HepG2 (cell line): ENCODE results near the gene SLC39A3. TPM values are rescaled to one million over a fixed set of nuclear protein-coding genes. Genes with fewer than 3 reads are reported as not detected.

ENCODE experiments used
- ARNT2 ChIP-seq: sonication (generic); formaldehyde crosslinking; IDR thresholded peaks from 2 replicates; pipeline ENCODE4 v1.8.0; 2022; ENCODE audit warnings: mild to moderate bottlenecking, low read depth, missing genetic modification reagents, moderate library complexity
- ATF2 ChIP-seq: sonication (generic); formaldehyde crosslinking; IDR thresholded peaks from 2 replicates; pipeline ENCODE4 v1.4.0; 2020; ENCODE audit warnings: missing genetic modification reagents
- BRCA1 ChIP-seq: sonication (generic); formaldehyde crosslinking; IDR thresholded peaks from 2 replicates; pipeline ENCODE4 v1.4.0; 2020; ENCODE audit warnings: missing genetic modification reagents
- ETV6 ChIP-seq: sonication (generic); formaldehyde crosslinking; conservative IDR thresholded peaks from 2 replicates; pipeline ENCODE4 v1.4.0; 2020; ENCODE audit warnings: missing genetic modification reagents
- FOXA3 ChIP-seq: IDR thresholded peaks from 2 replicates; pipeline ENCODE4 v1.6.1; 2016; ENCODE audit warnings: missing genetic modification reagents, missing compliant biosample characterization
- FOXM1 ChIP-seq: sonication (generic); formaldehyde crosslinking; IDR thresholded peaks from 2 replicates; pipeline ENCODE4 v1.5.0; 2020; ENCODE audit warnings: missing genetic modification reagents
- GABPB1 ChIP-seq: IDR thresholded peaks from 2 replicates; pipeline ENCODE4 v1.6.1; 2016; ENCODE audit warnings: mild to moderate bottlenecking, missing genetic modification reagents, moderate library complexity, missing compliant biosample characterization
- GRHL1 ChIP-seq: sonication (generic); formaldehyde crosslinking; conservative IDR thresholded peaks from 2 replicates; pipeline ENCODE4 v1.8.0; 2022; ENCODE audit warnings: missing genetic modification reagents
- GTF2F1 ChIP-seq: fragments of 150-350 bp; IDR thresholded peaks from 2 replicates; pipeline ENCODE4 v1.6.1; 2014; ENCODE audit warnings: low read length
- HES4 ChIP-seq: sonication (generic); formaldehyde crosslinking; IDR thresholded peaks from 2 replicates; pipeline ENCODE4 v1.9.0; 2021; ENCODE audit warnings: mild to moderate bottlenecking, missing genetic modification reagents, borderline replicate concordance
- HINFP ChIP-seq: sonication (generic); formaldehyde crosslinking; IDR thresholded peaks from 2 replicates; pipeline ENCODE4 v1.4.0; 2020; ENCODE audit warnings: low read depth, mild to moderate bottlenecking, missing genetic modification reagents
- LBX2 ChIP-seq: sonication (generic); formaldehyde crosslinking; IDR thresholded peaks from 2 replicates; pipeline ENCODE4 v1.5.0; 2020; ENCODE audit warnings: missing genetic modification reagents, mild to moderate bottlenecking, borderline replicate concordance
- MAFK ChIP-seq, 2 experiments: IDR thresholded peaks in 1 of 2; conservative IDR thresholded peaks in 1 of 2; 2 replicates each; pipeline ENCODE4 v1.6.1; 2011; ENCODE audit warnings: improper control_type of control experiment in 2 of 2, low read length in 2 of 2
- NR2F1 ChIP-seq, 2 experiments: fragments of 450-650 bp in 1 of 2; formaldehyde crosslinking in 1 of 2; IDR thresholded peaks; 2 replicates each; pipeline versions ENCODE4 v1.5.0 to v1.6.1; 2016 to 2020; ENCODE audit warnings: mild to moderate bottlenecking in 1 of 2, missing compliant biosample characterization in 1 of 2, missing genetic modification reagents in 1 of 2, moderate library complexity in 1 of 2
- PRDM10 ChIP-seq: sonication (generic); formaldehyde crosslinking; IDR thresholded peaks from 2 replicates; pipeline ENCODE4 v1.4.0; 2020; ENCODE audit warnings: low read depth, missing genetic modification reagents
- RFX5 ChIP-seq: IDR thresholded peaks from 2 replicates; pipeline ENCODE4 v1.6.1; 2011; ENCODE audit warnings: low read depth, low read length, improper control_type of control experiment
- SP140L ChIP-seq: sonication (generic); formaldehyde crosslinking; IDR thresholded peaks from 2 replicates; pipeline ENCODE4 v1.4.0; 2020; ENCODE audit warnings: missing genetic modification reagents, borderline replicate concordance
- TBX3 ChIP-seq: fragments of 450-650 bp; IDR thresholded peaks from 2 replicates; pipeline ENCODE4 v1.6.1; 2017; ENCODE audit warnings: antibody characterized with exemption, mild to moderate bottlenecking, inconsistent platforms, borderline replicate concordance
- THAP11 ChIP-seq: IDR thresholded peaks from 2 replicates; pipeline ENCODE4 v1.6.1; 2016; ENCODE audit warnings: missing biosample characterization, missing genetic modification reagents
- ZNF121 ChIP-seq: sonication (generic); formaldehyde crosslinking; IDR thresholded peaks from 2 replicates; pipeline ENCODE4 v1.5.0; 2020; ENCODE audit warnings: mild to moderate bottlenecking, missing genetic modification reagents
- polyA plus RNA-seq, 8 experiments: library from polyadenylated mRNA; depleted of rRNA in 3 of 8; stranded (reverse) in 7 of 8; unstranded in 1 of 8; fragments of >200 nt; fragmentation: Illumina TruSeq in 4 of 8; extraction: Trizol in 4 of 8; gene quantifications; 2 replicates each; pipeline versions ENCODE4 v1.2.1 to v1.2.3, GENCODE V29; 2011 to 2016; ENCODE audit warnings: low read depth in 4 of 8, missing spikeins in 1 of 8, mixed read lengths in 1 of 8; ENCODE audit not compliant: insufficient read depth in 1 of 8
- total RNA-seq, 5 experiments: library from RNA; depleted of rRNA; stranded (reverse); fragments of >200 nt; fragmentation: Illumina TruSeq; extraction: Trizol; gene quantifications; 2 replicates each; pipeline ENCODE4 v1.2.3, GENCODE V29; 2016; ENCODE audit warnings: low read depth in 1 of 5

Gene SLC39A3
- total and polyA plus RNA-seq, 2 of the 13 experiments (the other 11 are each of a cell fraction or from before 2014, with no cell fraction given) = 33.6 to 41.6 TPM

- no peak for TF ChIP-seq PRDM10 (CRISPR knock-in tag)
- TF ChIP-seq ARNT2 (CRISPR knock-in tag) = no peak
- TF ChIP-seq GABPB1 (CRISPR knock-in tag) = no peak
- TF ChIP-seq GRHL1 (CRISPR knock-in tag) = no peak
- TF ChIP-seq MAFK (conservative IDR thresholded peaks at IDR 0.05 in 1 of 2, IDR thresholded peaks at IDR 0.05 in 1 of 2; ENCODE audit: low read length in 2 of 2) = 0 out of 4 replicates have a peak, but pooled peaks of 1 of the 2 experiments have one; percentile 5
- TF ChIP-seq BRCA1 (CRISPR knock-in tag) = 0 out of 2 replicates have a peak, but pooled peaks have one; percentile 25
- peak; percentile 98 for TF ChIP-seq ATF2
- no peak for TF ChIP-seq ETV6 (CRISPR knock-in tag)
- 0 out of 4 replicates have a peak, but pooled peaks of 1 of the 2 experiments have one; percentile 35 for TF ChIP-seq NR2F1 (CRISPR knock-in tag; IDR thresholded peaks at IDR 0.05)
- TF ChIP-seq HINFP (CRISPR knock-in tag) = no peak
- peak; percentile 56 for TF ChIP-seq THAP11
- no peak for TF ChIP-seq SP140L (CRISPR knock-in tag)
- TF ChIP-seq ZNF121 = peak; percentile 60; the same call in 1 of the 2 replicates
- 0 out of 2 replicates have a peak, but pooled peaks have one; percentile 41 for TF ChIP-seq RFX5
- no peak for TF ChIP-seq GTF2F1
- no peak for TF ChIP-seq HES4 (CRISPR knock-in tag)
- no peak for TF ChIP-seq FOXA3 (CRISPR knock-in tag)
- TF ChIP-seq TBX3 = no peak
- TF ChIP-seq LBX2 = no peak
- TF ChIP-seq FOXM1 (CRISPR knock-in tag) = no peak
These were observed 36.0 kb upstream of the SLC39A3 start (continued) for GRCh38 chr19:2775556-2776430.
